ENCODE measurements around the gene OTOF. TPM values are rescaled to one million over a fixed set of nuclear protein-coding genes. Genes with fewer than 3 reads are reported as not detected.
A peak's percentile ranks its signal among the peaks of the same experiment; 100 is the strongest.

The OTOF gene
- total and polyA plus RNA-seq, 5 donors = 0.15 to 0.25 (median 0.25) TPM; not detected in 2

GRCh38 chr2:26503231-26503880 lies 25.4 kb upstream of the OTOF start:
- Histone ChIP-seq H3K27ac (ENCODE audit: low read length) (no peak overlapping the region), H3K4me3 (ENCODE audit: low read length) (peak overlapping the region; percentile 29), H3K4me1 (ENCODE audit: control insufficient read depth, insufficient read depth, low read length) (no peaks in the 10 kb centered on the region), H3K9me3 (ENCODE audit: control insufficient read depth, low read length) (no peaks in the 10 kb centered on the region), H3K27me3 (ENCODE audit: control insufficient read depth, insufficient read depth) (no peaks in the 10 kb centered on the region)
- intact Hi-C loops (cut with DNase I) = loop anchor here in 2 of 4 donors (5.0 to 10.0 kb wide), 2 partner anchors 71 to 74 kb away; no protein-coding TSS in a partner anchor
- DNase-seq = peak; percentile 70 to 91 (median 89)
- 2% methylated on average over 41 of the region's 41 CpGs for WGBS
- peak; percentile 93 to 94 for ATAC-seq

GRCh38 chr2:26500406-26500805 lies 22.5 kb upstream of the OTOF start:
- H3K4me1 ChIP-seq (ENCODE audit: control insufficient read depth, insufficient read depth, low read length) = no peaks in the 10 kb centered on the region
- intact Hi-C loops (cut with DNase I) = loop anchor here in 2 of 4 donors (5.0 to 10.0 kb wide), 2 partner anchors 74 to 77 kb away; no protein-coding TSS in a partner anchor
- no peak for DNase-seq
- no peaks in the 10 kb centered on the region for H3K27me3 ChIP-seq (ENCODE audit: control insufficient read depth, insufficient read depth)
- H3K9me3 ChIP-seq (ENCODE audit: control insufficient read depth, low read length) = no peaks in the 10 kb centered on the region
- no peak overlapping the region for H3K27ac ChIP-seq (ENCODE audit: low read length)
- no peak for ATAC-seq
- 69% methylated on average over 4 of the region's 4 CpGs for WGBS
- no peak overlapping the region for H3K4me3 ChIP-seq (ENCODE audit: low read length)

GRCh38 chr2:26495705-26496297 lies 17.9 kb upstream of the OTOF start:
- no peaks in the 10 kb centered on the region for H3K27me3 ChIP-seq (ENCODE audit: control insufficient read depth, insufficient read depth)
- ATAC-seq = no peak
- no peaks in the 10 kb centered on the region for H3K4me1 ChIP-seq (ENCODE audit: control insufficient read depth, insufficient read depth, low read length)
- 74% methylated on average over 8 of the region's 8 CpGs for WGBS
- no peak overlapping the region for H3K27ac ChIP-seq (ENCODE audit: low read length)
- no peak for DNase-seq
- no peaks in the 10 kb centered on the region for H3K9me3 ChIP-seq (ENCODE audit: control insufficient read depth, low read length)
- no peak overlapping the region for H3K4me3 ChIP-seq (ENCODE audit: low read length)
- intact Hi-C loops (cut with DNase I) = no loop called here

GRCh38 chr2:26494891-26495290 lies 17.0 kb upstream of the OTOF start:
- Histone ChIP-seq H3K27me3 (ENCODE audit: control insufficient read depth, insufficient read depth) (no peaks in the 10 kb centered on the region), H3K9me3 (ENCODE audit: control insufficient read depth, low read length) (no peaks in the 10 kb centered on the region), H3K4me3 (ENCODE audit: low read length) (no peak overlapping the region), H3K27ac (ENCODE audit: low read length) (no peak overlapping the region), H3K4me1 (ENCODE audit: control insufficient read depth, insufficient read depth, low read length) (no peaks in the 10 kb centered on the region)
- DNase-seq (no peak), ATAC-seq (no peak)
- intact Hi-C loops (cut with DNase I) = no loop called here
- 90% methylated on average over 8 of the region's 8 CpGs for WGBS

GRCh38 chr2:26494199-26494598 lies 16.3 kb upstream of the OTOF start:
- DNase-seq (no peak), ATAC-seq (no peak)
- no peaks in the 10 kb centered on the region for H3K27me3 ChIP-seq (ENCODE audit: control insufficient read depth, insufficient read depth)
- H3K4me3 ChIP-seq (ENCODE audit: low read length) = no peak overlapping the region
- intact Hi-C loops (cut with DNase I) = no loop called here
- no peaks in the 10 kb centered on the region for H3K4me1 ChIP-seq (ENCODE audit: control insufficient read depth, insufficient read depth, low read length)
- H3K27ac ChIP-seq (ENCODE audit: low read length) = no peak overlapping the region
- WGBS = 99% methylated on average over 4 of the region's 4 CpGs
- H3K9me3 ChIP-seq (ENCODE audit: control insufficient read depth, low read length) = no peaks in the 10 kb centered on the region

GRCh38 chr2:26493566-26493965 lies 15.6 kb upstream of the OTOF start:
- 87% methylated on average over 10 of the region's 10 CpGs for WGBS
- no peak overlapping the region for H3K27ac ChIP-seq (ENCODE audit: low read length)
- no peak for ATAC-seq
- intact Hi-C loops (cut with DNase I) = no loop called here
- H3K9me3 ChIP-seq (ENCODE audit: control insufficient read depth, low read length) = no peaks in the 10 kb centered on the region
- H3K4me3 ChIP-seq (ENCODE audit: low read length) = no peak overlapping the region
- DNase-seq = no peak
- no peaks in the 10 kb centered on the region for H3K4me1 ChIP-seq (ENCODE audit: control insufficient read depth, insufficient read depth, low read length)
- no peaks in the 10 kb centered on the region for H3K27me3 ChIP-seq (ENCODE audit: control insufficient read depth, insufficient read depth)

GRCh38 chr2:26492749-26493515 lies 15.0 kb upstream of the OTOF start:
- H3K9me3 ChIP-seq (ENCODE audit: control insufficient read depth, low read length) = no peaks in the 10 kb centered on the region
- WGBS = 85% methylated on average over 7 of the region's 7 CpGs
- no peak overlapping the region for H3K27ac ChIP-seq (ENCODE audit: low read length)
- DNase-seq (no peak), ATAC-seq (no peak)
- no peaks in the 10 kb centered on the region for H3K4me1 ChIP-seq (ENCODE audit: control insufficient read depth, insufficient read depth, low read length)
- no peaks in the 10 kb centered on the region for H3K27me3 ChIP-seq (ENCODE audit: control insufficient read depth, insufficient read depth)
- no peak overlapping the region for H3K4me3 ChIP-seq (ENCODE audit: low read length)
- intact Hi-C loops (cut with DNase I) = no loop called here

GRCh38 chr2:26491563-26492167 lies 13.7 kb upstream of the OTOF start:
- no peaks in the 10 kb centered on the region for H3K4me1 ChIP-seq (ENCODE audit: control insufficient read depth, insufficient read depth, low read length)
- WGBS = 64% methylated on average over 8 of the region's 8 CpGs
- DNase-seq (no peak), ATAC-seq (peak in 1 of 2 donors; percentile 12)
- no peak overlapping the region for H3K27ac ChIP-seq (ENCODE audit: low read length)
- intact Hi-C loops (cut with DNase I) = no loop called here
- H3K27me3 ChIP-seq (ENCODE audit: control insufficient read depth, insufficient read depth) = no peaks in the 10 kb centered on the region
- no peak overlapping the region for H3K4me3 ChIP-seq (ENCODE audit: low read length)
- no peaks in the 10 kb centered on the region for H3K9me3 ChIP-seq (ENCODE audit: control insufficient read depth, low read length)

- H3K27ac ChIP-seq (ENCODE audit: low read length) = no peak overlapping the region
- DNase-seq = no peak
- H3K4me1 ChIP-seq (ENCODE audit: control insufficient read depth, insufficient read depth, low read length) = no peaks in the 10 kb centered on the region
- WGBS = 83% methylated on average over 19 of the region's 19 CpGs
- H3K4me3 ChIP-seq (ENCODE audit: low read length) = no peak overlapping the region
- ATAC-seq = no peak
- no peaks in the 10 kb centered on the region for H3K27me3 ChIP-seq (ENCODE audit: control insufficient read depth, insufficient read depth)
- intact Hi-C loops (cut with DNase I) = no loop called here
- H3K9me3 ChIP-seq (ENCODE audit: control insufficient read depth, low read length) = no peaks in the 10 kb centered on the region
Measured at GRCh38 chr2:26489213-26489850, 11.4 kb upstream of the OTOF start.

GRCh38 chr2:26488463-26489212 lies 10.7 kb upstream of the OTOF start:
- no peaks in the 10 kb centered on the region for H3K27me3 ChIP-seq (ENCODE audit: control insufficient read depth, insufficient read depth)
- DNase-seq (no peak), ATAC-seq (no peak)
- H3K27ac ChIP-seq (ENCODE audit: low read length) = no peak overlapping the region
- no peaks in the 10 kb centered on the region for H3K9me3 ChIP-seq (ENCODE audit: control insufficient read depth, low read length)
- WGBS = 87% methylated on average over 20 of the region's 20 CpGs
- peaks cover 2% of the 10 kb centered on the region for H3K4me1 ChIP-seq (ENCODE audit: control insufficient read depth, insufficient read depth, low read length)
- no peak overlapping the region for H3K4me3 ChIP-seq (ENCODE audit: low read length)
- intact Hi-C loops (cut with DNase I) = no loop called here

All from right cardiac atrium (tissue), 5 donors.